Measurements from ENCODE around the gene FADS2. TPM values are rescaled to one million over a fixed set of nuclear protein-coding genes. Genes with fewer than 3 reads are reported as not detected.
"Not testable (repeated sequence)": the region's sequence is repeated elsewhere in the genome, so short reads cannot be mapped to it uniquely, and the experiment has no call there.

The FADS2 gene
- total RNA-seq, 6 experiments from 2014 or later, result 56.0 to 105 (median 81.1) TPM

DNA sequence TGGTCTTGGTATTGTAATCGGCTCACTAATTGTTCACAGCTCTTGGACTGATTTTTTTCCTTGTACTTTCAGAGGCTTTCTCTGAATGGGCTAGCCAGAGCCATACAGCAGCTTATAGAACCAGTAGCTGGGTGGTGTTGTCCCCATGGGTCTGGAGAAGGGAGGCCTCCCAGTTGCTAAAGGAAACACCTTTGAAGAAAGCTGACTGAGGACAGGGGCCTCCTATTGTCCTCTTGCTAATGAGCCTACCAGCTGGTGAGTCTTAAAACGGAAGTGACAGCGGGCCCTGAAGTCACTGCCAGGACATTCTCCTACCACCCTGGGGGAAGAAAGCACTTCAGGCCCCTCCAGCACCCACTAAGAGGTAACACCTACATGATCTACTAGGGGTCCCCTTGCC, 53.3 kb downstream of the FADS2 start:
- no peak overlapping the region for H3K4me3 Mint-ChIP-seq
- H3K27ac Mint-ChIP-seq, result peak overlapping the region; percentile 9
- peaks cover 1% of the 10 kb centered on the region for H3K27me3 Mint-ChIP-seq (ENCODE audit: insufficient read depth)
- H3K9me3 Mint-ChIP-seq, result no peaks in the 10 kb centered on the region
- peaks cover 45% of the 10 kb centered on the region for H3K4me1 Mint-ChIP-seq (ENCODE audit: low read depth)
- peaks cover 9% of the 10 kb centered on the region for H3K36me3 Mint-ChIP-seq (ENCODE audit: low read depth)
- no peak for TF ChIP-seq CTCF (IDR thresholded peaks at IDR 0.05)
- DNase-seq, result no peak

DNA sequence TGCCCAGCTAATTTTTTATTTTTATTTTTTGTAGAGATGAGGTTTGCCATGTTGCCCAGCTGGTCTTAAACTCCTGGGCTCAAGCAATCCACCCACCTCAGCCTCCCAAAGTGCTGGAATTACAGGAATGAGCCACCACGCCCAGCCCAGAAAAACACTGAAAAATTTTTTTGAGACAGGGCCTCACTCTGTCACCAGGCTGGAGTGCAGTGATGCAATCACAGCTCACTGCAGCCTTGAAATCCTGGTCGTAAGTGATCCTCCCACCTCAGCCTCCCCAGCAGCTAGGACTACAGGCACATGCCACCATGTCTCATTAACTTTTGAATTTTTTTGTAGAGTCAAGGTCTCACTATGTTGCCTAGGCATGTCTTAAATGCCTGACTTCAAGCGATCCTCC, 54.2 kb downstream of the FADS2 start:
- H3K27me3 Mint-ChIP-seq (ENCODE audit: insufficient read depth); H3K4me3 Mint-ChIP-seq; H3K9me3 Mint-ChIP-seq: not testable (repeated sequence)
- Mint-ChIP-seq H3K27ac (peak overlapping the region; percentile 61), H3K36me3 (ENCODE audit: low read depth) (peaks cover 17% of the 10 kb centered on the region), H3K4me1 (ENCODE audit: low read depth) (peaks cover 52% of the 10 kb centered on the region)
- peak; percentile 21 for DNase-seq

- peak overlapping the region; percentile 52 for H3K27ac Mint-ChIP-seq
- H3K27me3 Mint-ChIP-seq (ENCODE audit: insufficient read depth), result peaks cover 1% of the 10 kb centered on the region
- no peak for DNase-seq
- H3K9me3 Mint-ChIP-seq, result no peaks in the 10 kb centered on the region
- no peak for TF ChIP-seq CTCF (IDR thresholded peaks at IDR 0.05)
- peaks cover 23% of the 10 kb centered on the region for H3K36me3 Mint-ChIP-seq (ENCODE audit: low read depth)
- peaks cover 58% of the 10 kb centered on the region for H3K4me1 Mint-ChIP-seq (ENCODE audit: low read depth)
- H3K4me3 Mint-ChIP-seq, result no peak overlapping the region
These were observed 54.8 kb downstream of the FADS2 start for GRCh38 chr11:61882879-61883278.

GRCh38 chr11:61883327-61883726, 55.2 kb downstream of the FADS2 start:
- H3K27ac Mint-ChIP-seq, result peak overlapping the region; percentile 52
- no peak for TF ChIP-seq CTCF (IDR thresholded peaks at IDR 0.05)
- DNase-seq, result no peak
- H3K9me3 Mint-ChIP-seq, result no peaks in the 10 kb centered on the region
- H3K36me3 Mint-ChIP-seq (ENCODE audit: low read depth), result peaks cover 24% of the 10 kb centered on the region
- no peak overlapping the region for H3K4me3 Mint-ChIP-seq
- H3K4me1 Mint-ChIP-seq (ENCODE audit: low read depth), result peaks cover 62% of the 10 kb centered on the region
- peaks cover 1% of the 10 kb centered on the region for H3K27me3 Mint-ChIP-seq (ENCODE audit: insufficient read depth)

DNA sequence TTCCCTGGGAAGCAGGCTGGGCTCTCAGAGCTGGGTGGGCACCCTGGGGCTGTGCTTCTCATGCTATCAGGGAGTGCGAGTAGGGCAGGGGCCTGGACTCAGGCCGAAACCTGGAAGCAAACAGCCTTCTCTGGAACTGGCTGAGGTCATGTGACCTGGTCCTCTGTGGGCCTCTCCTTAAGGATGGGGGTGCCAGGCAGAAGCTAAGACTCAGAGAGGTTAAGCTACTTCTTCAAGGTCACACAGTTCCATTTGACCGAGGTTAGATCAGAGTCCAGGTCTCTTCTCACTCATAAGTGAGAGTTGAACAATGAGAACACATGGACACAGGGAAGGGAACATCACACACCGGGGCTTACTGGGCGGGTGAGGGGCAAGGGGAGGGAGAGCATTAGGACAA, 55.8 kb downstream of the FADS2 start:
- Mint-ChIP-seq H3K9me3 (no peaks in the 10 kb centered on the region), H3K4me3 (no peak overlapping the region), H3K36me3 (ENCODE audit: low read depth) (peaks cover 29% of the 10 kb centered on the region), H3K27ac (no peak overlapping the region), H3K4me1 (ENCODE audit: low read depth) (peaks cover 68% of the 10 kb centered on the region), H3K27me3 (ENCODE audit: insufficient read depth) (peaks cover 1% of the 10 kb centered on the region)
- no peak for TF ChIP-seq CTCF (IDR thresholded peaks at IDR 0.05)
- DNase-seq, result no peak

GRCh38 chr11:61885166-61885778, 57.2 kb downstream of the FADS2 start:
- DNase-seq, result no peak
- no peak overlapping the region for H3K4me3 Mint-ChIP-seq
- no peaks in the 10 kb centered on the region for H3K9me3 Mint-ChIP-seq
- no peak overlapping the region for H3K27ac Mint-ChIP-seq
- H3K4me1 Mint-ChIP-seq (ENCODE audit: low read depth), result peaks cover 62% of the 10 kb centered on the region
- peaks cover 1% of the 10 kb centered on the region for H3K27me3 Mint-ChIP-seq (ENCODE audit: insufficient read depth)
- peaks cover 29% of the 10 kb centered on the region for H3K36me3 Mint-ChIP-seq (ENCODE audit: low read depth)
- no peak for TF ChIP-seq CTCF (IDR thresholded peaks at IDR 0.05)
